Hematopoietic multipotent progenitor cell treated with erythropoietin and hydrocortisone succinate and interleukin-3 and kit ligand, for 6 days (in vitro differentiated cells): ENCODE measurements around the gene EIF5A.

ENCODE experiments used
- DNase-seq: peaks from one replicate; pipeline ENCODE4 v3.0.0-alpha.2; 2015

EIF5A gene

GRCh38 chr17:7357381-7357780 lies 50.0 kb downstream of the EIF5A start:
- no peak for DNase-seq

- DNase-seq = no peak
These were observed 54.5 kb downstream of the EIF5A start for GRCh38 chr17:7361906-7362305.
